Hematopoietic multipotent progenitor cell treated with erythropoietin and hydrocortisone succinate and interleukin-3 and kit ligand, for 8 days (in vitro differentiated cells): ENCODE measurements around the gene HORMAD2.

Experiments used
- DNase-seq: peaks from one replicate; pipeline ENCODE4 v3.0.0-alpha.2; 2015

Gene HORMAD2, protein sequence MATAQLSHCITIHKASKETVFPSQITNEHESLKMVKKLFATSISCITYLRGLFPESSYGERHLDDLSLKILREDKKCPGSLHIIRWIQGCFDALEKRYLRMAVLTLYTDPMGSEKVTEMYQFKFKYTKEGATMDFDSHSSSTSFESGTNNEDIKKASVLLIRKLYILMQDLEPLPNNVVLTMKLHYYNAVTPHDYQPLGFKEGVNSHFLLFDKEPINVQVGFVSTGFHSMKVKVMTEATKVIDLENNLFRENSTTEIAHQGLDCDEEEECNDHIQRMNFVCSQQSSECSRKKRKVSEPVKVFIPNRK

DNA sequence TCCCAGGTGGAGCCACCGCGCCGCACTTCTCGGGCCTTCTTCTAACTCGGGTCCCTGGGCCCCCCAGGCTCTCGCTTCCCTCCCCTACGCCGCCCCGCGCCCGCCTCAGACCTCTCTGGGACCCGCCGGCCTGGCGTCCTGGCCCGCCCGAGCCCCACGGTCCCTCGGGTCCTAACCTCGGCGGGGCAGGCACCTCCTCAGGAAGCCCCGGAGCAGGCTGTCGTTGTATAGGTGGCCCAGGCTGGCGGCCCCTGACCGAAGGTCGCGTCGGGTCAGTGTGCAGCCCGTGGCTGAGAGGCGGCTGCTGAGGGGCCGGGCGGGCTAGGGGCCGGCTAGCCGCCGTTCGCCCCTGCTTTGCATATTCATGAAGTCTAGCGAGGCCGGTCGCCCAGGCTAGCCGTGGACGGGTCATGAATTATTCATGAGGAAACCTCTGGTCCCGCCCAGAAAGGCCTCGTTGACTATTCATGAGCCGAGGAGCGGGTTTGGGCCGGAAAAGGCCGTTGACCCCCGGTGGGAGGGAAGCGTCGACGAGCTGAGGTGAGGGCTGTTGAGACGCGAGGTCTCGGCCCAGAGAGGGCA, at the start of gene HORMAD2:
HORMAD2 (plus strand) TSS at position 513 of the 582 bp plus-strand sequence. CDS start 13,489 bp downstream, outside the sequence.
- no peak for DNase-seq

- no peak for DNase-seq
Measured at GRCh38 chr22:30031328-30031727, 48.9 kb upstream of the HORMAD2 start.

GRCh38 chr22:30031764-30032455, 48.4 kb upstream of the HORMAD2 start:
- no peak for DNase-seq

- DNase-seq: no peak
Measured at GRCh38 chr22:30033137-30033536, 47.1 kb upstream of the HORMAD2 start.

DNA sequence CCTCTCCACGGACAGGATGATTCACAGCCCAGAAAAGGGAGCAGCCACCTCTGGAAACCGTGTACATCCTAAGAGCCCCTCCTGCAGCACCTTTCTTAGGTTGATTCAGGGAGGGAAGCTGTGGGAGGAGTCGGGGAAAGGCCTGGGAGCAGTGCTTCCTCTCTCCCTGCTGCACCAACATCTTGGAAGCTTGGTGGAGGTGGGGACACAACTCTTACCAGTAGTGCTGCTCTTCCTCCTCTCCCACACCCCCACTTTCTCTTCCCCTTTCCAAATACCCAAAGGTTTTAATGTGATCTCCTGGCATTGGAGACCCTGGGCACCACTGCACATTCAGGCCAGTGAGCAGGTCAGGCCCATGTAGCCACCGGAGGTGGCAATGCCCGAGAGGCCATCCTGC, 46.4 kb upstream of the HORMAD2 start:
- DNase-seq: no peak

GRCh38 chr22:30036656-30037055, 43.6 kb upstream of the HORMAD2 start:
- no peak for DNase-seq

GRCh38 chr22:30038219-30038618, 42.0 kb upstream of the HORMAD2 start:
- no peak for DNase-seq

- DNase-seq: no peak
Measured at GRCh38 chr22:30040499-30041260, 39.6 kb upstream of the HORMAD2 start.

- no peak for DNase-seq
Measured at GRCh38 chr22:30041475-30041874, 38.8 kb upstream of the HORMAD2 start.

DNA sequence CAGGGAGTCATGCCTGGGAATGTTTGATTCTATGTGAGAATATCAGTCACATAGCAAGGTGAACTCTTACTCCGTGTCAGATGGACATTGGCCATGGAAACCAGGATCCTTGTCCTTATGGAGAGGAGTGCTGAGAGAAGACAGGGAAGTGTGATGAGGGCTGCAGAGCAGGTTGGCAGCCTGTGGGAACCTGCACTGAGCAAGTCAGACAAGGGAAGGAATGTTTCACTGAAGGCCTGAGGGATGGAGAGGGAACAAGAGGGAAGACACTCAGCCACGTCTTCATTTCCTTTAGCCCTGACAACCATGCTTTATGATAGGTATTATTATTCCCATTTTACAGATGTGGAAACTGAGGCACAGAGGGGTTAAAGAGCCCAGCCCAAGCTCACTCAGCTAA, 38.4 kb upstream of the HORMAD2 start:
- DNase-seq: no peak

GRCh38 chr22:30043161-30043560, 37.1 kb upstream of the HORMAD2 start:
- DNase-seq: no peak

DNA sequence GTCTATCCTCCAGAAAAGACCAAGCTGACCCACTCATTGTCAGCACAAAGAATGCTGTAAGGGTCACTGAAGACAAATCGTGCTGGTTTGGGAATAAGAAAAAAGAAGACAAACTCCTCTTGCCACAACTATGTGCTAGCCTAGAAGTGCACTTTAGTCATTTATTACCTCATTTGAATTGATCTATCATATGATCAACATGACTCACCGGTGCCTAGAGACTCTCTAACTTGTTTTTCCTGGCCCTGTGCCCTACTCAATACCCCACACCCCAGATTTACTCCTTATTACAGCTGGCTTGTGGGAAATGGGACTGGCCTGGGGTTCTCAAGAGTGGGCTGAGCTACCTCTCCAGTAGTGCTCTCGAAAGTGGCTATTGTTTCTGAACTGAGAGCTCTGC, 35.9 kb upstream of the HORMAD2 start:
- peak; percentile 35 for DNase-seq

- no peak for DNase-seq
Measured at GRCh38 chr22:30044881-30045493, 35.3 kb upstream of the HORMAD2 start.

GRCh38 chr22:30045494-30045887, 34.8 kb upstream of the HORMAD2 start:
- DNase-seq: no peak

DNA sequence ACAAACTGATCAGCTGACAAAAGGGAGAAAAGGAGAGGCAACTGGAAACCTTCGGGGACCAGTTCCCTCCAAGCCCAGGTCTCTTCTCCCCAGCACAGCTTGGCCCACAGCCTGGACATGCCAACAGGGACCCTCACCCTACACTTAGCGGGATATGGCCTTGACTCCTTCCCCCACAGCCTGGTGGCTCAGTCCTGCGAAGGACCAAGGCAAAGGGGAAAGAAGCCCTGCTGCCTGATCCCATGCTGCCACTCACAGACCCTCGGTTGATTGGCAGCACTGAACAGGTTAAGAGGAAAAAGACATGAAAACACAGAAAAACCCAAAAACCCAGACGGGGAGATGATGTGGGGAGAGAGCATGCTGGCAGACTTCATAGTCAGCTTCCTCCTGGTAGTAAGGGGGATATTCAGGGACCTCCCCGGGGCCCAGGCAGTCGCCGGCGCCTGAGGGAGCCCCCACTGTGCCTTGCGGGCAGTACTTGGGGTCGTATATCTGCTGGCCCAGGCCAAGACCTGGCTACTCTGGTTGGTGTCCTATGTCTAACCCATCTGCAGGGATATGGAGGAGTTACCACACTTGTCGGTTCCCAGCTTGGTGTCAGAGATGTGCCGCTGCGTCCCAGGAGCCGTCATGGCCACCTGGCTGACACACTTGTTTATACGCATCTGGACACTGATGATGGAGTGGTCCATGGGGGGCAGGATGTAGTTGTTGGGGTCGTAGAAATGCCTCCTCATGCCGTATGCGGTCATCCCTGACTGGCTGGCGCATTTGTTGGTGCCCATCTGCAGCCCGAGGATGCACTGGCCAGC, 34.2 kb upstream of the HORMAD2 start:
- no peak for DNase-seq

DNA sequence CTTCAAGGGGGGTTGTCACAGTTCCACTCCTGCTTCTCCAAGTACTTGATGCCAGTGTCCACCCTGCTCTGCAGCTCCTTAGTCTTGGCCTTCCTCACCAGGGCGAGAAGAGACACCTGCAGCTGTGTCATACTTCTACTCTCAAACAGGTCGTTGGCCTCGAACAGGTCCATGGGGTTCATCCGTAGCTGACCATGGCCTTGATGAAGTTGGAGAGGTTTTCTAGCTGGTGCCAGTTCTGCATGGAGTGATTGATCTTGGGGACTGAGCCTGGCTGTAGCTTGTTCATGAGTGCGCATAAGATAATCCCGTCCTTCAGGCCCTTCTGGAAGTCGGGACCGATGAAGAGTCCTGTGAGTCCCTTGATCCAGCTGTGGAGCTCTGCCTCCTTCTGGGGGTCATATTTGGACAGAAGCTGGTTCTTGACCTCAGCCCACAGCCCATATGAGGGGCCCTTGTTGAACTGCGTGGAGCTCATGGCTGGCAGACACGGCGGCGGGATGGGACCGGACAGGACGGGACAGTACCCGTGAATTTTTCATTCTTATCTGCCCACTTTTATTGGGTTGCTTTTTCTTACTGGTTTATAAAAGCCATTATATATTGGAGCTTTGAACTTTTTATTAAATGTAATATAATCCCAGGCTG, 33.4 kb upstream of the HORMAD2 start:
- DNase-seq: no peak

GRCh38 chr22:30047364-30047738, 32.9 kb upstream of the HORMAD2 start:
- peak; percentile 40 for DNase-seq

DNA sequence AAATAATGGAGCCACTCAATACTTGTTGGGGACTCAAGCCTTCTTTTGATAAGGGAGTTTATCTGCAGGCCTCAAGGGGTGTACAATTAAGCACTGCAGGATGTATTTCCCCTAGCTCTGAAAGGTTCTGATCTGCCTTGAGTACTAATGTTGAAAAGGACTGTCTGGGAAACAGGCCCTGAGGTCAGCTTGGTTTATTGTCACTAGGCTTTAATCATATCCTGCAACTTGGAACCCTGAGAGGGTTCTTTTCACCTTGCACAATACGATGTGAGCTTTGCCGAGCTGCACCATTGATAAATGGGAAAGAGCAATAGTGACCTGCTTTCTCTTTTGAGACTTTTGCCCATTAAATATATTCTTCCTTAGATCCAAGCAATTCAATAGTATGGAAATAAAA, 31.6 kb upstream of the HORMAD2 start:
- DNase-seq: no peak

DNA sequence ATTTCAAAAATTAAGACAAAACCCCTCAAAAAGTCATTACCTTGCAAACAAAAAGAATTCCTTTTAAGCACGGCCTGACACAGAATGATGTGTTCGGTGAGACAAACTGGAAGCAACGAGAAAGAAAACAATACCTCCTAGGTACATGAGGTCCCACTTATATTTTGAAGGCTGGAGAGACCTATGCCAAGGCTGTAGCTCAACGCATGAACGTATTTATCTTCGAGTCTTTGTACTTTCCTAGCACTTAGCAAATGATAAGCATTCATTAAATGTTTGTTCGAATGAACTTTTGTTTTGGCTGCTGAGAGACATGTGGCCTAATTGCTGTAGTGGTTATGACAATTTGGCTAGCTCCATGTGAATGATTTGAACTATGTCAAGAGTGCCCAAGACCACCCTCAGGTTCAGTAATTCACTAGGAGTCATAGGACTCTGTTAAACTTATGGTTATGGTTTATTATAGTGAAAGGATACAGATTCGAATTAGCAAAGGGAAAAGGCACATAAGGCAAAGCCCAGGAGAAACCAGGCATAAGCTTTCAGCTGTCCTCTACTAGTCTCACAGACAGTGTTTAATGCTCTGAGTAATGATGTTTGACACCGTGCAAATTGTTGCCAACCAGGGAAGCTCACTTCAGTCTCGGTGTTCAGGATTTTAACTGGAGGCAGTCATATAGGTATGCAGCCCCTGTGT, 26.0 kb upstream of the HORMAD2 start:
- DNase-seq: no peak

DNA sequence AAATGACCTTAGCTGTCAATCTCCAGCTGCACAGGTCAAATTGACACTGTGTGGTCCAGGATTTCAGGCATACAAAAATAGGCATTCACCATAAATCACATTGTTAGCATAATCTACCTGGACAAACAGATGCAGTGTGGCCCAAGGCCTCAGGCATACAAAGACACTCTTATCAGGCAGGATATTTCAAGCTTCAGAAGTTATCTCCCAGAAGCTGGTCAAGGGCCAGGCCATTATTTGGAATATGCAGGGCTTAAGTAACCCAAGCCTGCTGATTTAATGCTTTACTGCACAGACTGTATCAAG, 25.5 kb upstream of the HORMAD2 start:
- DNase-seq: no peak

DNA sequence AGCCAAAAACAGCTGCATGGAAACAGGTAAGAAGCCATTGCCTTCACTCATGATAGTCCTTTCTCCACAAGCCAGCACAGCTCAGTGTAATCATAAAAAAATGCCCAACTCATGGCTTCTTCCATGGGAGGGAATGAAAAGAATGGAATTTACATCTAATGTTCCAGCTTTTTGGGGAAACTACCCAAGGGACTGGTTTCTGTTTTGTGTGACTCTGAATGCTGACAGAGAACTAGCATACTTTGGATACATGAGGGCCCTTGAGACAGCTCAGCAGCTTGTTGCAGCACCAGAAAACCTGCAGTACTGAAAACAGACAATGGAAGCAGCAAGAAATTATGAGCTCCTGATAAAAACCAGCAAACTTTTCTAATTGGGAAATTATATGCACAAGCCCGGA, 24.2 kb upstream of the HORMAD2 start:
- no peak for DNase-seq
